Heart right ventricle (tissue), 16 donors: ENCODE measurements around the gene PPFIBP1. TPM values are rescaled to one million over a fixed set of nuclear protein-coding genes. Genes with fewer than 3 reads are reported as not detected.
A peak's percentile ranks its signal among the peaks of the same experiment; 100 is the strongest.

Source experiments
- ATAC-seq, 8 donors: fragments of 200-7000 bp; cut with Tn5 transposase; one replicate each; pipeline ENCODE4 v1.9.1; 2020; ENCODE audit warnings: mild to moderate bottlenecking in 8 of 8, moderate library complexity in 8 of 8, moderate number of reproducible peaks in 1 of 8
- DNase-seq, 2 donors: peaks; one replicate each; pipeline ENCODE4 v3.0.0-alpha.2; 2020
- H3K27ac ChIP-seq, 10 donors: fragments of 200-600 bp; sonication (generic) in 2 of 10; one replicate each; pipeline versions ENCODE4 v1.5.0 to v1.8.0; 2020 to 2022; ENCODE audit warnings: mild to moderate bottlenecking in 3 of 10
- H3K27me3 ChIP-seq, 7 donors: fragments of 200-600 bp; one replicate each; pipeline ENCODE4 v1.8.0; 2021 to 2022; ENCODE audit warnings: mild to moderate bottlenecking in 2 of 7
- H3K36me3 ChIP-seq, 9 donors: fragments of 200-600 bp; sonication (generic) in 1 of 9; one replicate each; pipeline versions ENCODE4 v1.5.0 to v1.8.0; 2020 to 2022; ENCODE audit warnings: mild to moderate bottlenecking in 2 of 9
- H3K4me1 ChIP-seq, 9 donors: fragments of 200-600 bp; sonication (generic) in 1 of 9; one replicate each; pipeline versions ENCODE4 v1.5.0 to v1.8.0; 2020 to 2022; ENCODE audit warnings: mild to moderate bottlenecking in 4 of 9
- H3K4me3 ChIP-seq, 10 donors: fragments of 200-600 bp; sonication (generic) in 2 of 10; one replicate each; pipeline versions ENCODE4 v1.5.0 to v1.8.0; 2020 to 2022; ENCODE audit warnings: mild to moderate bottlenecking in 7 of 10, moderate library complexity in 2 of 10
- H3K9me3 ChIP-seq, 11 donors: fragments of 200-600 bp in 10 of 11; sonication (generic) in 2 of 11; one replicate each; pipeline versions ENCODE4 v1.5.0 to v1.8.0; 2013 to 2022; ENCODE audit warnings: mild to moderate bottlenecking in 2 of 11, control low read depth in 1 of 11, moderate library complexity in 1 of 11
- WGBS, 2 donors: extraction: QIAGEN DNeasy Blood & Tissue Kit; methylation state at CpG; one replicate each; pipeline ENCODE4 v1.1.7; 2013; ENCODE audit warnings: inconsistent platforms in 1 of 2; 5-methylcytosine and 5-hydroxymethylcytosine counted together
- intact Hi-C, 10 donors: fragments of 100-400 bp; cut with DNase I; formaldehyde crosslinking; loops; one replicate each; pipeline versions ENCODE4 v1.11.1 to v1.14.2; 2022
- polyA plus RNA-seq, 2 donors: library from polyadenylated mRNA; stranded (reverse); fragments of 200-250 nt; gene quantifications; one replicate each; pipeline ENCODE4 v1.2.3, GENCODE V29; 2013
- total RNA-seq, 10 donors: library from RNA; stranded (reverse); fragmentation: NEBNext Ultra II Directional in 3 of 10; extraction: Animal tissue kit (Norgen Biotek cat#: 25700) in 3 of 10; gene quantifications; one replicate each; pipeline versions ENCODE4 v1.2.1 to v1.2.4, GENCODE V29; 2021 to 2023
- TF ChIP-seq, protein P1 (sequence below), 9 donors: fragments of 200-600 bp; sonication (generic) in 2 of 9; IDR thresholded peaks; one replicate each; pipeline versions ENCODE4 v1.5.0 to v1.8.0; 2021 to 2022; ENCODE audit warnings: antibody characterized with exemption in 9 of 9, mild to moderate bottlenecking in 5 of 9, moderate library complexity in 1 of 9
- donor health status: Arrhythmogenic right ventricular cardiomyopathy.
- donor health status: ischemic (EF 13 %, LVEDD 7.1; RV severe dilation, severe dysfunction).
- donor health status: healthy with polysubstance abuse.
- donor health status: DM: no; HTN: yes; CAD: no.
- donor health status: DM: no; HTN: no; CAD: no.
- donor health status: ischemic (EF 25% LVEDD 6.9; RV normal size, moderate dysfunction).
- donor health status: ischemic (EF 25% LVEDD 5.7; RV mildly dilated, moderate dysfunction).
- donor health status: healthy.
- donor health status: DM: yes; HTN: yes; CAD: no.
- donor health status: Ischemic cardiomyopathy.
- donor health status: ischemic (EF 35%, LVEDD 5.7; RV mildly dilated, moderate dysfunction).
- donor health status: nonischemic (EF 11% LVEDD 7.7; RV severe dilation, severe dysfunction).
- donor health status: DM: yes; HTN: yes; CAD: no.
- donor health status: PGD.
- donor health status: ischemic (EF 29% LVEDD 5.4; RV normal size, mild dysfunction).
- donor health status: nonischemic (EF 23%, LVEDD 6.1; RV moderate dilation, normal function).

PPFIBP1 gene
- total and polyA plus RNA-seq, 12 donors: 22.9 to 450 (median 314) TPM

DNA sequence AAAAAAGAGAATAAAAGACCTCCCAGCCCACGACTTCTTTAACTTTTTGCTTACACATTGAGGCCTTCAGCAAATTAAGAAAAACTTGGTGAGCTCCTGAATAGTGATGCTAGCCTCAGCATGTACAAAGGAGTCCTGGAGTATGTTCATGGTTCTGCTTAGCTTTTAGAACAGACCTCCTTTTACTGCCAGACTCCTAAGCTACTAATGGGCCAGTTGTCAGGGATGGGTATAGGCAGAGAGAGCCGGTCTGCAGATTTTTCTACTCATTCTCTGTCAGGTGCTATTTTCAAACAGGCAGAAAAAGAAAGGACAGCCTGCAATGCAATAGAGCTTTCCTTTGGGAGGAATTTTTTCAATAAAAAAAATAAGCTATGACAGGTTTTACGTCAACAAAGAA, 90.4 kb downstream of the PPFIBP1 start:
- Histone ChIP-seq H3K36me3 (peaks cover 0 to 8% (median 0%) of the 10 kb centered on the region in 9 donors), H3K9me3 (no peaks in the 10 kb centered on the region), H3K27me3 (no peaks in the 10 kb centered on the region), H3K4me3 (no peak overlapping the region), H3K4me1 (peaks cover 9 to 96% (median 62%) of the 10 kb centered on the region in 9 donors), H3K27ac (peak overlapping the region in 1 of 10 donors; percentile 28)
- ATAC-seq (no peak), DNase-seq (no peak)
- TF ChIP-seq, protein P1, sequence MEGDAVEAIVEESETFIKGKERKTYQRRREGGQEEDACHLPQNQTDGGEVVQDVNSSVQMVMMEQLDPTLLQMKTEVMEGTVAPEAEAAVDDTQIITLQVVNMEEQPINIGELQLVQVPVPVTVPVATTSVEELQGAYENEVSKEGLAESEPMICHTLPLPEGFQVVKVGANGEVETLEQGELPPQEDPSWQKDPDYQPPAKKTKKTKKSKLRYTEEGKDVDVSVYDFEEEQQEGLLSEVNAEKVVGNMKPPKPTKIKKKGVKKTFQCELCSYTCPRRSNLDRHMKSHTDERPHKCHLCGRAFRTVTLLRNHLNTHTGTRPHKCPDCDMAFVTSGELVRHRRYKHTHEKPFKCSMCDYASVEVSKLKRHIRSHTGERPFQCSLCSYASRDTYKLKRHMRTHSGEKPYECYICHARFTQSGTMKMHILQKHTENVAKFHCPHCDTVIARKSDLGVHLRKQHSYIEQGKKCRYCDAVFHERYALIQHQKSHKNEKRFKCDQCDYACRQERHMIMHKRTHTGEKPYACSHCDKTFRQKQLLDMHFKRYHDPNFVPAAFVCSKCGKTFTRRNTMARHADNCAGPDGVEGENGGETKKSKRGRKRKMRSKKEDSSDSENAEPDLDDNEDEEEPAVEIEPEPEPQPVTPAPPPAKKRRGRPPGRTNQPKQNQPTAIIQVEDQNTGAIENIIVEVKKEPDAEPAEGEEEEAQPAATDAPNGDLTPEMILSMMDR (IDR thresholded peaks at IDR 0.05): no peak
- intact Hi-C loops: no loop called here
- WGBS, 2 donors: 93 to 94% methylated on average over 3 of the region's 3 CpGs

DNA sequence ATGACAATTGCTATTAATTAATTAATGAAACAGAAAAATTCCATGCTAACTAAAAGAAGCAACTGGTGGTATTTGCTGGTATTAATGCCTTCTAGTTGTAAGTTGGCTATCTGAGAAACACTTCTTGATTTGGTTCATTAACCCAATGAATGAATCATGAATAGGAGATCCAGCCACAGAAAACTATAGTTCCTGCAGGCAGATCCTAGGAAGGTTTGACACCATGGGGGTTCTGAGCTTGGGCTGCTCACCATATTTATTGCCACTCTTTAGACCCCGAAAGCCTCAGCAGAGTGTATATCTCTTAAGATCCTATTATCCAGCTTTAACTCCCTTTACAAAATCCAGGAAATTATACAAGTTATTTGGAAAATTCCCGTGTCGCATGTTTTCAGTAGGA, 90.9 kb downstream of the PPFIBP1 start:
- DNase-seq (no peak), ATAC-seq (no peak)
- Histone ChIP-seq H3K36me3 (peaks cover 0 to 8% (median 0%) of the 10 kb centered on the region in 9 donors), H3K27ac (no peak overlapping the region), H3K9me3 (no peaks in the 10 kb centered on the region), H3K4me3 (no peak overlapping the region), H3K4me1 (peaks cover 9 to 96% (median 63%) of the 10 kb centered on the region in 9 donors), H3K27me3 (no peaks in the 10 kb centered on the region)
- TF ChIP-seq, protein P1 (IDR thresholded peaks at IDR 0.05): no peak
- intact Hi-C loops: loop anchor here in 1 of 10 donors (5.0 kb wide), 1 partner anchor 33 kb away; no protein-coding TSS in a partner anchor
- 96 to 97% methylated on average over 3 of the region's 3 CpGs for WGBS, 2 donors

DNA sequence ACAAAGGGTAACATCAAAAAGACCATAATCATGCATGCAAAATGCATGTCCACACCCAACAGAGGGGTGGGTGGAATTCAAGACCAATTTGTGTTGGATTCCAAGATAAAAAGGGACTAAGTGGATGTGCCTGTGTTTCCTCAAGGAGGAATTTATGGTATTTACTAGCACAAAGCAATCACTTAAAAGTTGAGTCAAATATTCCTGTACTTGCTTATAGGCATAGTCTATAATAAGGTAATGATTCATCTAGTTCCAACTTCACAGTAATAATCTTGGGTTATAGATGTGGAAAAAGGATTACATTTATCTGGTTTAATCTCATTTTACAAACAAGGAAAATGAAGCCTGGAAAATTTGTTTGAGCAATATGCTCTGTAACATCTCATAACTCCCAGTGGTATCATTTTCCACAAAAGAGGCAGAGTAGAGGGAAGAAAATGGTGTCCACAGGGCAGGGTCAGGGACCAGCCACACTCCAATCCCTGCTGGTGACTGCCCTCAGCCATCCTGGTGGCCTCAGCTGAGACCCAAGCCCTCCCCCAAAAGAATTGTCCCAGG, 91.4 kb downstream of the PPFIBP1 start:
- Histone ChIP-seq H3K36me3 (peaks cover 0 to 8% (median 0%) of the 10 kb centered on the region in 9 donors), H3K4me3 (no peak overlapping the region), H3K9me3 (no peaks in the 10 kb centered on the region), H3K27ac (peak overlapping the region in 1 of 10 donors; percentile 51), H3K27me3 (no peaks in the 10 kb centered on the region), H3K4me1 (peaks cover 9 to 96% (median 63%) of the 10 kb centered on the region in 9 donors)
- ATAC-seq (peak in 1 of 8 donors; percentile 19), DNase-seq (no peak)
- TF ChIP-seq, protein P1 (IDR thresholded peaks at IDR 0.05): no peak
- intact Hi-C loops: loop anchor here in 1 of 10 donors (5.0 kb wide), 1 partner anchor 33 kb away; no protein-coding TSS in a partner anchor

- no peak for DNase-seq
- Histone ChIP-seq H3K9me3 (no peaks in the 10 kb centered on the region), H3K27me3 (no peaks in the 10 kb centered on the region), H3K4me3 (no peak overlapping the region), H3K4me1 (peaks cover 6 to 94% (median 65%) of the 10 kb centered on the region in 9 donors), H3K27ac (peak overlapping the region in 5 of 10 donors; percentile 7 to 51 (median 18)), H3K36me3 (peaks cover 0 to 8% (median 0%) of the 10 kb centered on the region in 9 donors)
- intact Hi-C loops: loop anchor here in 1 of 10 donors (5.0 kb wide), 1 partner anchor 34 kb away; no protein-coding TSS in a partner anchor
- WGBS, 2 donors: 35 to 43% methylated on average over 5 of the region's 5 CpGs
- TF ChIP-seq, protein P1 (IDR thresholded peaks at IDR 0.05): no peak
- ATAC-seq: peak in 2 of 8 donors; percentile 25 to 29
These were observed 92.5 kb downstream of the PPFIBP1 start for GRCh38 chr12:27616356-27617142.
